ENCODE results near the gene CDK9. TPM values are rescaled to one million over a fixed set of nuclear protein-coding genes. Genes with fewer than 3 reads are reported as not detected.

The CDK9 gene
- total and polyA plus RNA-seq, 10 of the 15 experiments (the other 5 are each of a cell fraction or from before 2014, with no cell fraction given): 7.3 to 92.6 (median 51.6) TPM

DNA sequence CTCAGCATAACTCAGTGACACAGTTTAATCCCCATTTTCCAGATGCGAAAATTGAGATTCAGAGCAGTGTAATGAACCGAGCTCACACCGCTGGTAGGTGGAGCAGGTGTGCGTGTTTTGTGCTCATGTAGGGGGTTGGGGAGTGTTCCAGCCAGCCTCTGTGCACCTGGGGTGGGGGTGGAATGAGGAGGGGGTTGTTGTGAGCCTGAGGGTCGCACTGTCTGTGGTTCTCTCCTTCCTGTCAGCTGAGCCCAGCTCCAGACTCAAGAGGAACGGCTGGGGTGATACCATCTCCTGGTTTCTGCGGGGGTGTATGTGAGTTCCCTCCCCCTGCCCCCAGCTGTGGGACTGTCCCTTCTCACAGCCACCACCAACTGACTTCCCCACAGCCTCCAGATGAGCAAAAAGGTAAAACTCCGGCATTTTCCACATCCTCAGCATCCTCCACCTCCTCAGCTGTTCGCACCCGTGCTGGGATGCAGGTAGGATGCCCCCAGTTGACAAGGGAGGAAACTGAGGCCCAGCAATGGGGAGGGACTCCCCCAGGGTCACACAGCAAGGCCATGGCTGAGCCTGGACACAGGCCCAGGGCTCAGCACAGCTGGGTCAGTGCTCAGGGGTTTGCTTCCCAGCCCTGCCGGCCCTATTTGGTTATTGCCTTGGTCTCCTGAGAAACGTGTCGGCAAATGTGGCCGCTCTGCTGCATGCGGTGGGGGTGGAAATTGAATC lies 9.5 kb upstream of the CDK9 start (continued):
- TF ChIP-seq, protein P1, sequence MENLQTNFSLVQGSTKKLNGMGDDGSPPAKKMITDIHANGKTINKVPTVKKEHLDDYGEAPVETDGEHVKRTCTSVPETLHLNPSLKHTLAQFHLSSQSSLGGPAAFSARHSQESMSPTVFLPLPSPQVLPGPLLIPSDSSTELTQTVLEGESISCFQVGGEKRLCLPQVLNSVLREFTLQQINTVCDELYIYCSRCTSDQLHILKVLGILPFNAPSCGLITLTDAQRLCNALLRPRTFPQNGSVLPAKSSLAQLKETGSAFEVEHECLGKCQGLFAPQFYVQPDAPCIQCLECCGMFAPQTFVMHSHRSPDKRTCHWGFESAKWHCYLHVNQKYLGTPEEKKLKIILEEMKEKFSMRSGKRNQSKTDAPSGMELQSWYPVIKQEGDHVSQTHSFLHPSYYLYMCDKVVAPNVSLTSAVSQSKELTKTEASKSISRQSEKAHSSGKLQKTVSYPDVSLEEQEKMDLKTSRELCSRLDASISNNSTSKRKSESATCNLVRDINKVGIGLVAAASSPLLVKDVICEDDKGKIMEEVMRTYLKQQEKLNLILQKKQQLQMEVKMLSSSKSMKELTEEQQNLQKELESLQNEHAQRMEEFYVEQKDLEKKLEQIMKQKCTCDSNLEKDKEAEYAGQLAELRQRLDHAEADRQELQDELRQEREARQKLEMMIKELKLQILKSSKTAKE (IDR thresholded peaks at IDR 0.05; ENCODE audit: low read depth, poor library complexity, severe bottlenecking): peak; percentile 28
- TF ChIP-seq YY1 (IDR thresholded peaks at IDR 0.05; ENCODE audit: low read depth, low read length) (peak; percentile 65), SREBF1 (IDR thresholded peaks at IDR 0.05; ENCODE audit: low read length) (peak; percentile 92), MTA2 (IDR thresholded peaks at IDR 0.05; ENCODE audit: low read depth) (peak; percentile 47; the same call in 1 of the 2 replicates), EED (IDR thresholded peaks at IDR 0.05; ENCODE audit: low read depth) (peak; percentile 57; the same call in 1 of the 2 replicates), CHD1 (IDR thresholded peaks at IDR 0.05; ENCODE audit: low read depth, low read length) (peak; percentile 96), FOXK2 (IDR thresholded peaks at IDR 0.05) (peak; percentile 94), HDAC6 (IDR thresholded peaks at IDR 0.05; ENCODE audit: unreplicated experiment) (no peak), IKZF1 (conservative IDR thresholded peaks at IDR 0.05) (peak; percentile 62), IKZF2 (IDR thresholded peaks at IDR 0.05) (peak; percentile 26; a peak in 2 of 4 replicates), KLF5 (IDR thresholded peaks at IDR 0.05; ENCODE audit: partially characterized antibody) (peak; percentile 97), TBL1XR1 (IDR thresholded peaks at IDR 0.05; ENCODE audit: low read depth, low read length) (peak; percentile 49; the same call in 1 of the 2 replicates), CBFB (IDR thresholded peaks at IDR 0.05; ENCODE audit: low read depth) (0 out of 2 replicates have a peak, but pooled peaks have one; percentile 16), ASH2L (IDR thresholded peaks at IDR 0.05; ENCODE audit: borderline replicate concordance, low read depth) (no peak)
- TF ChIP-seq, protein P2, sequence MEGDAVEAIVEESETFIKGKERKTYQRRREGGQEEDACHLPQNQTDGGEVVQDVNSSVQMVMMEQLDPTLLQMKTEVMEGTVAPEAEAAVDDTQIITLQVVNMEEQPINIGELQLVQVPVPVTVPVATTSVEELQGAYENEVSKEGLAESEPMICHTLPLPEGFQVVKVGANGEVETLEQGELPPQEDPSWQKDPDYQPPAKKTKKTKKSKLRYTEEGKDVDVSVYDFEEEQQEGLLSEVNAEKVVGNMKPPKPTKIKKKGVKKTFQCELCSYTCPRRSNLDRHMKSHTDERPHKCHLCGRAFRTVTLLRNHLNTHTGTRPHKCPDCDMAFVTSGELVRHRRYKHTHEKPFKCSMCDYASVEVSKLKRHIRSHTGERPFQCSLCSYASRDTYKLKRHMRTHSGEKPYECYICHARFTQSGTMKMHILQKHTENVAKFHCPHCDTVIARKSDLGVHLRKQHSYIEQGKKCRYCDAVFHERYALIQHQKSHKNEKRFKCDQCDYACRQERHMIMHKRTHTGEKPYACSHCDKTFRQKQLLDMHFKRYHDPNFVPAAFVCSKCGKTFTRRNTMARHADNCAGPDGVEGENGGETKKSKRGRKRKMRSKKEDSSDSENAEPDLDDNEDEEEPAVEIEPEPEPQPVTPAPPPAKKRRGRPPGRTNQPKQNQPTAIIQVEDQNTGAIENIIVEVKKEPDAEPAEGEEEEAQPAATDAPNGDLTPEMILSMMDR (IDR thresholded peaks at IDR 0.05 in 2 of 3, conservative IDR thresholded peaks at IDR 0.05 in 1 of 3; ENCODE audit: control insufficient read depth in 2 of 3, extremely low read depth in 1 of 3, insufficient read depth in 1 of 3, low read depth in 3 of 3, low read length in 3 of 3): 0 out of 6 replicates have a peak, but pooled peaks of 1 of the 3 experiments have one; percentile 3
